ENCODE measurements around the gene GTF2H1.
A peak's percentile ranks its signal among the peaks of the same experiment; 100 is the strongest.

- peak; percentile 74; the same call in 1 of the 2 replicates for TF ChIP-seq POLR2AphosphoS5 (IDR thresholded peaks at IDR 0.05; ENCODE audit: borderline replicate concordance, low read depth, low read length)
- TF ChIP-seq EZH2 (IDR thresholded peaks at IDR 0.05): no peak
- no peak for TF ChIP-seq FOXP2 (optimal IDR thresholded peaks at IDR 0.05; ENCODE audit: control extremely low read depth, extremely low read length, insufficient read depth)
Measured at GRCh38 chr11:18366286-18366685, 43.9 kb downstream of the GTF2H1 start.

Data from SK-N-MC (cell line).